PC-3 (cell line): ENCODE data around the gene NFAM1. TPM values are rescaled to one million over a fixed set of nuclear protein-coding genes. Genes with fewer than 3 reads are reported as not detected.

ENCODE experiments used
- ATAC-seq: fragments of 200-7000 bp; cut with Tn5 transposase; 2 replicates; pipeline ENCODE4 v1.9.1; 2020; ENCODE audit warnings: mild to moderate bottlenecking, moderate library complexity
- BruUV-seq: library from RNA; stranded (reverse); fragments of 400-500 nt; replicated peaks from 2 replicates; lab custom pipeline; 2021; lab: Mats Ljungman, UMichigan
- CTCF ChIA-PET: fragments of 300-600 bp; sonication (Branson Sonifier 250); formaldehyde crosslinking; loops from one replicate; lab custom pipeline; 2022; ENCODE audit warnings: antibody characterized with exemption; lab: Charles Lee
- POLR2A ChIA-PET: fragments of 300-600 bp; sonication (Branson Sonifier 250); formaldehyde crosslinking; loops from one replicate; lab custom pipeline; 2022; ENCODE audit warnings: antibody characterized with exemption; ENCODE audit not compliant: unreplicated experiment; lab: Charles Lee
- DNase-seq: peaks from one replicate; pipeline ENCODE4 v3.0.0-alpha.2; 2015
- H2AFZ ChIP-seq: fragments of 300-600 bp; sonication (generic); 2 replicates; pipeline ENCODE4 v1.6.0; 2016; ENCODE audit warnings: antibody characterized with exemption, low read length
- H3F3A ChIP-seq: fragments of 300-600 bp; sonication (generic); one replicate; pipeline ENCODE4 v1.6.0; 2017; ENCODE audit warnings: antibody characterized with exemption, low read length, control low read depth, mild to moderate bottlenecking; ENCODE audit not compliant: unreplicated experiment
- H3K27ac ChIP-seq: fragments of 300-600 bp; sonication (generic); 2 replicates; pipeline ENCODE4 v1.5.1; 2016; ENCODE audit warnings: mild to moderate bottlenecking, low read length
- H3K27me3 ChIP-seq: fragments of 300-600 bp; sonication (generic); 2 replicates; pipeline ENCODE4 v1.6.1; 2016; ENCODE audit warnings: low read length, mixed read lengths
- H3K36me3 ChIP-seq: fragments of 300-600 bp; sonication (generic); 2 replicates; pipeline ENCODE4 v1.6.1; 2016; ENCODE audit warnings: low read depth, mixed run types, low read length, mixed read lengths
- H3K4me1 ChIP-seq: fragments of 300-600 bp; sonication (generic); 2 replicates; pipeline ENCODE4 v1.5.1; 2016; ENCODE audit warnings: low read length; ENCODE audit not compliant: insufficient read depth
- H3K4me2 ChIP-seq: fragments of 300-600 bp; sonication (generic); 2 replicates; pipeline ENCODE4 v1.6.0; 2016; ENCODE audit warnings: low read length
- H3K4me3 ChIP-seq: fragments of 300-600 bp; sonication (generic); 2 replicates; pipeline ENCODE4 v1.5.1; 2016; ENCODE audit warnings: mild to moderate bottlenecking, low read length, mixed read lengths
- H3K79me2 ChIP-seq: fragments of 300-600 bp; sonication (generic); 2 replicates; pipeline ENCODE4 v1.6.1; 2017; ENCODE audit warnings: low read length, mixed read lengths
- H3K9ac ChIP-seq: fragments of 300-600 bp; sonication (generic); 2 replicates; pipeline ENCODE4 v1.6.0; 2016; ENCODE audit warnings: mild to moderate bottlenecking, low read length
- H3K9me2 ChIP-seq: fragments of 300-600 bp; sonication (generic); replicated peaks from 2 replicates; pipeline ENCODE4 v1.6.1; 2016; ENCODE audit warnings: mixed run types, low read length, mixed read lengths
- H3K9me3 ChIP-seq: fragments of 300-600 bp; sonication (generic); 2 replicates; pipeline ENCODE4 v1.6.1; 2016; ENCODE audit warnings: low read length, mixed read lengths
- H4K20me1 ChIP-seq: fragments of 300-600 bp; sonication (generic); 2 replicates; pipeline ENCODE4 v1.6.1; 2016; ENCODE audit warnings: low read length, mixed read lengths
- EZH2 ChIP-seq: fragments of 300-600 bp; sonication (generic); IDR thresholded peaks from one replicate; pipeline ENCODE4 v1.6.1; 2017; ENCODE audit warnings: antibody characterized with exemption, mild to moderate bottlenecking, low read length; ENCODE audit not compliant: unreplicated experiment
- EZH2phosphoT487 ChIP-seq: fragments of 300-600 bp; sonication (generic); IDR thresholded peaks from 2 replicates; pipeline ENCODE4 v1.6.1; 2018; ENCODE audit warnings: mild to moderate bottlenecking, antibody characterized with exemption, low read length, borderline replicate concordance
- intact Hi-C: fragments of 100-400 bp; cut with micrococcal nuclease; formaldehyde crosslinking; loops from 2 replicates; pipeline ENCODE4 v1.9.0; 2023
- total RNA-seq: library from RNA; depleted of rRNA; stranded (reverse); fragments of >200 nt; gene quantifications from 2 replicates; pipeline ENCODE4 v1.2.3, GENCODE V29; 2014
- TF ChIP-seq, protein P1 (sequence below): fragments of 300-600 bp; sonication (generic); conservative IDR thresholded peaks from 2 replicates; pipeline ENCODE4 v1.5.1; 2017; ENCODE audit warnings: antibody characterized with exemption, low read depth, mild to moderate bottlenecking, low read length

NFAM1 gene
- total RNA-seq, 1 experiment from 2014 or later = 0.11 TPM

DNA sequence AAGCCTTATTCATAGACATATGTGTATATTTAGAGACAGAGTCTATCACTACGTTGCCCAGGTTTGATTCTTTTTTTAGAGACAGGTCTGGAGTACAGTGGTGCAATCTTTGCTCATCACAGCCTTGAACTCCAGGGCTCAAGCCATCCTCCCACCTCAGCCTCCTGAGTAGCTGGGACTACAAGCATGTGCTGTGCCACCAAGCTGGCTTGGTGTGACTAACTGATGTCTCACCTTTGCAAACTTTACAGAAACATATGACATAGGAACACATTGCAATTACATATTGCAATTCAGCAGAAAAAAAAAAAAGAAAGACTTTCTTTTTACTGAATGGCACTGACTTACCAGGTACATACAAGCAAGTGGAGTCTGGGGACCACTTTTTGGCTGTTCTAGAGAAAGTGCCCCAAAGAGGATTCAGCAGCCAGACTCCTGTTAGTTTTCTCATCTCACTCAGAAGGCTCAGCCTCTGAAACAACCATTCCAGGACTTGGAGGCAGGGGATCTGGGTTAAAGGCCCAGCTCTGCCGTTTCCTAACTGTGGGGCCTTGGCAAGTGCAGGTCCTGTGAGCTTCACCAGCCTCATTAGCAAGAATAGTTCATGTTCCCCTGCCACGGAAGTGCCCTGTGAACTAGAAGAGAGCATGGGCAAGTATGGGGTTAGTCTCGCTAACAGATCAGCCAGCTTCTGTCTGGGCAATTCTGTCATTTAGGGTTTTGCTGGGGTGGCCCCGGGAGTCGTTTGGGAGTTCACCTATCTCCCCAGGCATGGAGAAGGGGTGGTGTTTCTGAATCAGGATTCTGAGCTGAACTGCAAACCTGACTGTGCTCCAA, 11.3 kb upstream of the NFAM1 start:
- Histone ChIP-seq H3K9me2 (no peaks in the 10 kb centered on the region), H3K4me2 (peak overlapping the region; percentile 88), H3F3A (no peaks in the 10 kb centered on the region), H4K20me1 (no peaks in the 10 kb centered on the region), H3K4me3 (peak overlapping the region; percentile 62; the same call in 1 of the 2 replicates), H3K79me2 (no peaks in the 10 kb centered on the region), H3K27ac (no peak overlapping the region; the same call in 1 of the 2 replicates), H3K4me1 (peaks cover 20% of the 10 kb centered on the region), H3K9me3 (no peaks in the 10 kb centered on the region), H2AFZ (peak overlapping the region; percentile 88), H3K36me3 (no peaks in the 10 kb centered on the region), H3K9ac (no peak overlapping the region; the same call in 1 of the 2 replicates), H3K27me3 (no peaks in the 10 kb centered on the region)
- BruUV-seq = no TSS peak
- ChIA-PET CTCF (interaction anchor here (0.6 to 1.1 kb wide), 6 partner anchors 30 to 502 kb away, joined by 3 to 5 read pairs (median 4); no protein-coding TSS in a partner anchor), POLR2A (interaction anchor here (0.6 kb wide), 1 partner anchor 276 kb away, joined by 5 read pairs; no protein-coding TSS in a partner anchor)
- peak; percentile 29 for ATAC-seq
- DNase-seq = peak; percentile 47
- intact Hi-C loops = loop anchor here (2.0 kb wide), 2 partner anchors 353 to 477 kb away; partner anchors contain the start of gene NDUFA6
- TF ChIP-seq EZH2 = no peak
- TF ChIP-seq EZH2phosphoT487 = no peak
- TF ChIP-seq, protein P1, sequence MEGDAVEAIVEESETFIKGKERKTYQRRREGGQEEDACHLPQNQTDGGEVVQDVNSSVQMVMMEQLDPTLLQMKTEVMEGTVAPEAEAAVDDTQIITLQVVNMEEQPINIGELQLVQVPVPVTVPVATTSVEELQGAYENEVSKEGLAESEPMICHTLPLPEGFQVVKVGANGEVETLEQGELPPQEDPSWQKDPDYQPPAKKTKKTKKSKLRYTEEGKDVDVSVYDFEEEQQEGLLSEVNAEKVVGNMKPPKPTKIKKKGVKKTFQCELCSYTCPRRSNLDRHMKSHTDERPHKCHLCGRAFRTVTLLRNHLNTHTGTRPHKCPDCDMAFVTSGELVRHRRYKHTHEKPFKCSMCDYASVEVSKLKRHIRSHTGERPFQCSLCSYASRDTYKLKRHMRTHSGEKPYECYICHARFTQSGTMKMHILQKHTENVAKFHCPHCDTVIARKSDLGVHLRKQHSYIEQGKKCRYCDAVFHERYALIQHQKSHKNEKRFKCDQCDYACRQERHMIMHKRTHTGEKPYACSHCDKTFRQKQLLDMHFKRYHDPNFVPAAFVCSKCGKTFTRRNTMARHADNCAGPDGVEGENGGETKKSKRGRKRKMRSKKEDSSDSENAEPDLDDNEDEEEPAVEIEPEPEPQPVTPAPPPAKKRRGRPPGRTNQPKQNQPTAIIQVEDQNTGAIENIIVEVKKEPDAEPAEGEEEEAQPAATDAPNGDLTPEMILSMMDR = no peak

DNA sequence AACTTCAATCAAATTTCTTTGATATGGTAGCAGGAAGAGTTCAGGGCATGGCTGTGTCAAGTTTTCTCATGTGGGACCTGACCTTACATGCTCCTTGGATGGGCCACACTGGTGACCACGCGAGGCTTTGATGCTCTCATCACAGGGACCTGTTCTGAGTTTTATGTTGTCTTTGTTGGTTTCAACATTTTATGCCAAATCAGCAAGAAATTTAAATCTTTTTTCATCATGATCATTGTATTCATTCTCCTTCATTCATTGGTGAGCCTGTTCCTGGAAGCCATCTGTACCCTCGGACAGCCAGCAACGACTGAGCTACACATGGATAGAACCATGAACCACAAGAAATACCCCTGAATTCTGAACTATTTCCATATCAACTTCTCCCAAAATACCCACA, 10.5 kb upstream of the NFAM1 start:
- no peaks in the 10 kb centered on the region for H3K36me3 ChIP-seq
- ChIA-PET CTCF (interaction anchor here (0.6 kb wide), 1 partner anchor 330 kb away, joined by 4 read pairs; no protein-coding TSS in a partner anchor), POLR2A (no interaction called here)
- H2AFZ ChIP-seq = no peak overlapping the region
- no peak overlapping the region for H3K4me2 ChIP-seq
- H3K4me1 ChIP-seq = peaks cover 20% of the 10 kb centered on the region
- no peaks in the 10 kb centered on the region for H3K9me3 ChIP-seq
- intact Hi-C loops = no loop called here
- no peaks in the 10 kb centered on the region for H3K79me2 ChIP-seq
- no peaks in the 10 kb centered on the region for H3K9me2 ChIP-seq
- no peak overlapping the region for H3K27ac ChIP-seq
- no peak overlapping the region for H3K9ac ChIP-seq
- H3K4me3 ChIP-seq = no peak overlapping the region
- BruUV-seq = no TSS peak
- H4K20me1 ChIP-seq = no peaks in the 10 kb centered on the region
- H3F3A ChIP-seq = no peaks in the 10 kb centered on the region
- no peak for ATAC-seq
- H3K27me3 ChIP-seq = no peaks in the 10 kb centered on the region
- TF ChIP-seq, protein P1 = no peak
- TF ChIP-seq EZH2 (no peak), EZH2phosphoT487 (no peak)
- no peak for DNase-seq

DNA sequence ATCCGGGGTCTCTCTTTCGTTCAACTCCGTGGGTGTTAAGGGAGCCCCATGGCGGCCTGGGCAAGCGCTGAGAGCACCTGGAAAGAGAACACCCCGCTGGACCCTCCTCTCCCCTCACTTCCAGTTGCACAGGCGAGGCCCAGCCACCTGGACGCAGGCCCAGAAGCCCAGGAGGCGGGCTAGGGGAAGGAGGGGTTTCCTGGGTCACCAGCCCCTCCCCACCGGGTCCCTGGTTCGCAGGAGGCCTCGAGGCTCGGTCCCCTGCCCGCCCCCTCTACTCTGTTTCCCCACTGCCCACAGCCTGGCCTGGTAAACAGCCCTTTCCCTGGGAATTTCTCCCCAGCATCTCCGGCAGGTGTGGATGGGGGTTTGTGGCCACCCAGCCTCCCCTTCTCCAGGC, 8.5 kb upstream of the NFAM1 start:
- H3K79me2 ChIP-seq = no peaks in the 10 kb centered on the region

More for the DNA sequence above, 8.5 kb upstream of the NFAM1 start:
- CTCF ChIA-PET = no interaction called here
- no peak for DNase-seq
- Histone ChIP-seq H3F3A (no peaks in the 10 kb centered on the region), H3K4me2 (no peak overlapping the region), H3K27me3 (no peaks in the 10 kb centered on the region), H3K9me3 (no peaks in the 10 kb centered on the region), H2AFZ (no peak overlapping the region), H3K9me2 (no peaks in the 10 kb centered on the region), H3K27ac (no peak overlapping the region), H3K4me1 (peaks cover 20% of the 10 kb centered on the region), H4K20me1 (no peaks in the 10 kb centered on the region), H3K9ac (no peak overlapping the region), H3K36me3 (no peaks in the 10 kb centered on the region), H3K4me3 (no peak overlapping the region)
- no peak for ATAC-seq
- POLR2A ChIA-PET = no interaction called here
- BruUV-seq = no TSS peak
- intact Hi-C loops = no loop called here
- TF ChIP-seq, protein P1 = no peak
- no peak for TF ChIP-seq EZH2phosphoT487
- TF ChIP-seq EZH2 = no peak
